GM12891 (cell line): ENCODE measurements around the gene RGCC.

ENCODE experiments used
- POLR2A ChIP-seq: IDR thresholded peaks from 2 replicates; pipeline ENCODE4 v1.6.1; 2011; ENCODE audit warnings: low read depth, low read length, control low read depth
- POLR2AphosphoS5 ChIP-seq: IDR thresholded peaks from 2 replicates; pipeline ENCODE4 v1.6.1; 2011; ENCODE audit warnings: low read depth, low read length, control low read depth

DNA sequence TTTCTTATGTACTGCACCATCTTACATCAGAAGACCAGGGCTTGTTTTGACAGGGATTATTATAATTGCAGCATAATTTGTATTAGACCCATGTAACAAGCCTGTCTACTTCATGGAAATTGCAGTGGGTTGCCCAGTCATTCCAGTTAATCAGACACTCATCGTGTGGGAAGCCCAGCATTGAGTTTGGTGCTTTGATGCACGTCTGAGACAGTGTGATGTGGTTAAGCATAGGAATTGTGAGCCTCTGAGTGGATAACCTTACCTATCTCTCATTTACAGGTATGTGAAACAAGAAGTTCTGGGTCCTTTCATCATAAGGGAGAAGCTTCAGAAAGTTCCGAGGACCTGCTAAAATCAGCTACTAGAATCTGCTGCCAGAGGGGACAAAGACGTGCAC, 12.8 kb downstream of the RGCC start:
- no peak for TF ChIP-seq POLR2AphosphoS5
- TF ChIP-seq POLR2A: no peak
